ENCODE measurements around the gene HOXC13.

HOXC13 gene, protein sequence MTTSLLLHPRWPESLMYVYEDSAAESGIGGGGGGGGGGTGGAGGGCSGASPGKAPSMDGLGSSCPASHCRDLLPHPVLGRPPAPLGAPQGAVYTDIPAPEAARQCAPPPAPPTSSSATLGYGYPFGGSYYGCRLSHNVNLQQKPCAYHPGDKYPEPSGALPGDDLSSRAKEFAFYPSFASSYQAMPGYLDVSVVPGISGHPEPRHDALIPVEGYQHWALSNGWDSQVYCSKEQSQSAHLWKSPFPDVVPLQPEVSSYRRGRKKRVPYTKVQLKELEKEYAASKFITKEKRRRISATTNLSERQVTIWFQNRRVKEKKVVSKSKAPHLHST
- long read RNA-seq, donor 1: 0 reads
- long read RNA-seq, donor 2: 0 reads
- long read RNA-seq, donor 3: 0 reads
- long read RNA-seq, donor 4: 0 reads
- long read RNA-seq, donor 5: 0 reads
- long read RNA-seq, donor 6: 0 reads
- long read RNA-seq, donor 7: 0 reads
- long read RNA-seq, donor 8: 0 reads

DNA sequence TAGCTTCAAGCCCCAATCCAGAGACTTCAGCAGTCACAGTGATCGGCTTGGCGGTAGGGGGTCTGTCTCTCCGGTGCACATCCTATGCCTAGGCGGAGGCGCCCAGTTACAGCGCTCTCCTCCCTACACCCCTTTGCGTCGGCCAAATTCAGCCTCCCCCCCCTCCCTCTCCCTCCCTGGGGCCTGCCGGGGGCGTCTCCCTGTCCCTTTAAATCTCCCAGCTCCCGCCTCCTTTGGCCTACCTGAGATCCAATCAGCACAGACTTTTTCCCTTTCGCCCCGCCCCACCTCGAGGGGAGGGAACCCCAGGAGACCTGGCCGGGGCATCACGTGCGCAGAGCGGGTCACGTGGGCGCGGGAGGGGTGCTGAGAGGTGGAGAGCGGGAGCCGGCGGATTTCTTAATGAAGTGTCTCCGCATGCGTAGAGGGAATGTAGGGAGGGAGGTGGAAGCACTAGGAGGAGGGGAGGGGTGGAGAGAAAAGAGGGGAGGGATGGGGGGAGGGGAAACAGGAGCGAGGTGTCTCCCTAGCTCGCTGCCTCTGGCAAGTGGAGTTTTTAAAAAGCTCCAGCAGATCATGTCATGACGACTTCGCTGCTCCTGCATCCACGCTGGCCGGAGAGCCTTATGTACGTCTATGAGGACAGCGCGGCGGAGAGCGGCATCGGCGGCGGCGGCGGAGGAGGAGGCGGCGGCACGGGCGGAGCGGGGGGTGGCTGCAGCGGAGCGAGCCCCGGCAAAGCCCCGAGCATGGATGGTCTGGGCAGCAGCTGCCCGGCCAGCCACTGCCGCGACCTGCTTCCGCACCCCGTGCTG, at the start of gene HOXC13:
Gene HOXC13, plus strand, starts transcription at position 506 of the 815 bp plus-strand sequence. Its CDS starts 76 bp downstream, at position 582.
- peak; percentile 75 for DNase-seq

DNA sequence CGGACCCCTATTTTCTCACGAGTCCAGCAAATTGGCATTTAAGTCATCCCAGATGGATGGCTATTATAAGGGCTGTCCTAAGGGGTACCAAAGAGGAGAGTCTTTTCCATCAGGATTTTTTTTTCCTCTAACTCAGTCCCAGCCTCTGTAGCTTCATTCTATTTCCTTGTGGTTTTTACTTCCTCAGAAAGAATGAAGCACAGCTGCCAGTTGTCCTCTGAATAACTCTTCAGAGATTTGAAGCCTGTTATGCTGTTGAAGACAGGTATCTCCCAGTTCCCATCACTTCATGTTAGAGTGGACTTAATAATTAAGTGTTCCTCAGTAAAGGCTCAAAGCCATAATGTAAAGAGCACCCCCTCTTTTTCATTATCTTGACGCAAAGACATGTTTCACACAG, 48.5 kb upstream of the HOXC13 start:
- DNase-seq: no peak

DNA sequence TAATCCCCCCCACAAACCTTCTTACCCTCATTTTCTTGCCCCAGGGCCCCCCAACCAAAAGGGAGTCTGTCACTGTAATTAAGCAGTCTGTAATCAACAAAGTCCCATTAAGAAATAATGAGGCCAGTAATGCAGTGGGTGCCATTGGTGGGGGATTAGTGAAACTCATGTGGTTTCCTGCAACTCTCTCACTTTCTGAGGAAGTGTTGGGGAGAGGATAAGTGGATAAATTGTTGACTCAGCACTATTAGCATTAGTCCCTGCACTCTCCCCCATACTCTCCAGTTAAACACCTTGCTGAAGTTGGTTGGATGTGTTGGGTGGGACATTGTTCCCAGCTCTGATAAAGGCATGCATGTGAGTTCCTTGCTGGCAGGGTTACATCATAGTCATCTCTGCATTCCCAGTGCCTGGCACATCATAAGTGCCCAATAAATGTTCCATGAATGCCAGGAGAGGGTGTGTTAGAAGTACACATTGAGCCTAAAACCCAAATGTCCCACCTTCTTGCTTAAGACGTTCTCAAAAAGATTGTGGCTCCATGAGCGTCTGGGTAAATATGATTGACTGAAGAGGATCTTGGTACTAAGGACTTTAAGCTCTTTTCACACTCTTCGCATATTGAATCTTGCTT, 45.8 kb upstream of the HOXC13 start:
- DNase-seq: no peak

DNA sequence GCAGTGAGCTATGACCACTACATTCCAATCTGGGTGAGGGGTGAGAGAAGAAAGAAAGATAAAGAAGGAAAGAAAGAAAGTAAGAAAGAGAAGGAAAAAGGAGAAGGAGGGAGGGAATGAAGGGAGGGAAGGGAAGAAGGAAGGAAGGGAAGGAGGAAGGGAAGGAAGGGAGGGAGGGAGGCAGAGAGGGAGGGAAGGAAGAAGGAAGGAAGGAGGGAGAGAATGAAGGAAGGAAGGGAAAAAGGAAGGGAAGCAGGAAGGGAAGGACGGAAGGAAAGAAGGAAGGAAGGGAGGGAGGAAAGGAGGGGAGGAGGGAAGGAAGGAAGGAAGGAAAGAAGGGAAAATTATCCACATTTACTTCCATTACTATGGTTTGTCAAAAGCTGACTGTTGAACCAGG, 39.4 kb upstream of the HOXC13 start:
- no peak for DNase-seq

DNA sequence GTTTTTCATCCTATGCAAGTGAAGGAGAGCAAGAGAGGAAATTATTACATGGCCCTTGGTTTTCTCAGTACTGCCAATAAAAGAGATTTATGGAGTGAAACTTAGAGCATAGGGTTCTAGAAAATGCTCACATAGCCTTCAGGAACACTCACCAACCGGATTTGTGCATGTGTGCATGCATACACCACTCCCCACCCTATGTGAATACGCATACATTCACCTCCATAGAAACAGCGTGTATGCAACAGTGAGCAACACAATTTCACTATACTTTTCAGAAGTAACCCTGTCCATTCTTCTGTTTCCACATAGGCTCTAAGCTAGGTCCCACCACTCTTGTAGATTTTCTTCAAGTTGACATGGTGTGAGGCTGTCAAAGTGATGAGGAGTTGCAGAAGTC, 31.5 kb upstream of the HOXC13 start:
- no peak for DNase-seq

DNA sequence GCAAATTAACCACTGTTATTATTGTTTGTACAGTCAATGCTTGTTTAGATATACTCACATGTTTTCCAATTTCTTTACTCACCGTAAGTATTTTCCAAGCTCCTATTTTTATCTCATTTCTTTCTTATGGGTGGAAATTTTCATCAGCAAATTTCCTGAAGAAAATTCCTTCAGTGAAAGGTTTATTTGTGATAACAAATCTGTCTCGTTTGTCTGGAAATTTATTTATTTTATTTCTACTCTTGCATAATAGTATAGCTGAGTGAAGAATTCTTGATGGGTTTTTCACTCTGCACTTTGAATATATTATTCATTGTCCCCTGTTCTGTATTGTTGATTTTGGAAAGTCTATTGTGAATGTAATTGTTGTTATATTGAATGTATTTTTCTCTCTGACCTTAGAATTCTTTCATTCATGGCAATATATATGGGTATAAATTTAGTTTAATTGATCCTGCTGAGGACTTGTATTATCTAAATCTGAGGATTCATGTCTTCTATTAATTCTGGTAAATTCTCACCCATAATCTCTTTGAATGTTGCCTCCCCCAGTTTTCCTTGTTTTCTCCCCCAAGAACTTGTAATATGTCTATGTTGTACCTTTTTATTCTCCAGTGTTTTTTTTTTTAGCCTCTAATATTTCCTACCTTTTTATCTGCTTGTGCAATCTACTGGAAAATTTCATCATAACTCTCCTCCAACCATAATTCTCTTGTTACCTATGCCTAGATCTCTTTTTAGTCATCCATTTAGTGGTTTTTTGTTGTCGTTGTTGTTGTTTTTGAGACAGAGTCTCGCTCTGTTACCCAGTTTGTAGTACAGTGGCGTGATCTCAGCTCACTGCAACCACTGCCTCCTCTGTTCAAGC, 21.6 kb upstream of the HOXC13 start:
- DNase-seq: no peak

DNA sequence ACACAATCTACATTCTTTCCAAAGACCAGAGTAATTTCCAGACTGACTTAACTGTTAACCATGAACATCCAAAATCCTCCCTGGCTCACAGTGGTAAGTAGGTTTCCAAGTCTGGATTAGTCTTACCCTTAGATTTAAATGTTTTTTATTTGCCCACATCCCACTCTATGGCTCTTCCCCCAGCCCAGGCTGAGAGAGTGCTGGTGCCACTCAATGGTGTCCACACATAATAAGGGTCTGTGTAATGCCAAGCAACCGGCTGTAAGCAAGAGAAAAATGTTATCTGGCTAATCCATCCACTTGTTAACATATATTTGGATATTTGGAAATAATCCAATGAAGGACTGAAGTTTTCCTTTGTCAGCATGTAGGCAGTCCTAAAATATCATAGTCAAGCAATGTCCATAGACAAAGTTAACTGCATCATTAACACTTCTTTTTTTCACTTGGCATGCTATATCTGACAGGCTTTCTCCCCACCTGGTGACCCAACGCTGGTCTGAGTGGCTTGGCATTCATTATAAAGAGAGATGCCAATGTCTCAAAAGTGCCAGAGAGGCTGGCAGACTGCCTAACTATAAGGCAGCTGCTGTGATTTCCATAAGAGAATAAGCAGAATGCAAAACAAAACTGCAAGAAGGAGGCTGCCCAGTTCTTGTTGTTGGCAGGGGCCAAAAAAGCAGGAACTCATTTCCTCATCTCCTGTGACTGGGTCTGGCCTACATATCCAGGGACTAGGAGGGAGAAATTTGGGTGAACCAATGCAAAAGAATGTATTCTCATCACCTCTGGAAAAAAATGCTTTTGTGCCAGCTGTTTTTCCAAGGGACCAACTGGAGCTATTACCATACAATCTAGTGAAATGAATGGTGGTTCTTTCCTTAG, 13.9 kb upstream of the HOXC13 start:
- no peak for DNase-seq

DNA sequence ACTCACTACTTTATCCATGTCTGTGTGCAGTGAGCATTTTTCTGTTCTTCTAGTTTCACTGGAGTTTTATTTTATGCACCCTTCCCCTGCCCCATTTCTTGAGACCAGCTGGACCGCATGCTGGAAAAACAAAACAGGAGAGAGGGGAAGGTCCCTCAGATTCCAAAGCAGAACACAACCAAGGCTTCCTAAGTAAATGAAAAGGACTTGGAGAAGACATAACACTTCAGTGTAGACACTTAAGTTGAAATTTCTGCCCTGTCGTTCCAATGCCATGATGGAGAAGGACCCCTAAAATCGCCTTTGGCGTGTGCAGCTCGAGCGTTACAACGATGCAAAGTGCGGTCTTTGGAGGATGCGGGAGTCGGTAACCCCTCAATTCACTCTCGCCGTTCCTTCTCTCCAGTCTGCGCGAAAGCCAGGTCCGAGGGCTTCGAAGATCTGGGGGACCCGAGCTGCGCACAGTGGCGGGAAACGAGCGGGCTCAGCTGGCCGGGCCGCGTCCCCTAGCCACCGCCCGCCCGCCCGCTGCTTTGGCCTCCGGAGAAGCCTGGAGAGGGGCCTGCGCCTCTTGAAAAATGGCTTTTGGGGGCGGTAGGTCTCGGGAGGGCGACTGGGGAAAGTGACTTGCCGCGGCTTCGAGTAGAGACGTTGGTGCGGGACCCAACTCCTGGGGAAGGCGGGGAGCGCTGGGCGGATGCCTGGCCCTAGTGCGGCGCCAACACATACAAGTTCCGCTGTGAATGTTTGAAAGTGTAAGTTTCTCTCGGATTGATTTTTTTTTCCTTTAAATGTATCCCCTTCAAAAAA, 11.2 kb upstream of the HOXC13 start:
- DNase-seq: peak; percentile 70

DNA sequence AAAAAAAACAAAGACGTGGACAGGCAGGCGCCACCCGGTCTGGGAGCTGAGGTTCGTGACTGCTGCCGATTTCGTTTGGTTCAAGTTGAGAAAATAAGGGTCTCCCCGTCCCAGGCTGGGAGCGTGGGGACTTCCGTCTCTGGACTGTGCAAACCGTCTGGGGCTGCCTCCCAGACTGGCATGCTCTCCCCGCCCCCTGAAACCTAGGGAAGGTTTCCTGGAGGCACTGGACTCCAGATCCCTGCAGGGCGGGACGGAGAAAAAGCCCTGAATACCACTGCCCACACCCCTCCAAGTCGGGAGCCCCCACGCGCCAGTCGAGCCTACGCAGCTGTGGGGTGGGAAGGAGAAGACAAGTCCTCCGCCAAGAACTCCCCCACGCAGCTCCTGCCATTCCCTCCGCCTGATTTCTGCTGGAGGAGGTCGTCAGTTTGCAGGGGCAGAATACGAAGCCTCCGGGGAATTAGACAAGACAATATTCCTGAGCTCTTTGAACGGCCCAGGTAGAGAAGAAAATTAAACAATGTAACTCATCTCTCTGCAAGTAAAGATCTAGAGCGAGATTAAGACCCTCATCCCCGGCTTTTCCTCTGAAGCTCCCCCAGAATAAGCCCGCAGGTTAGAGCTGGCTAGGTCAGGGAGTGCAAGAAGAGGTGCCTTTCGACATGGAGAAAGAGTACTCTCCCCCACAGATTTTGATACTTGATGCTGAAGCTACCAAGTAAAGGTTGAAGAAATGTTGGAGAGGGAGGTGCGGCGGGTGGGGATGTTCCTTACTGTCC, 10.4 kb upstream of the HOXC13 start:
- DNase-seq: peak; percentile 66

DNA sequence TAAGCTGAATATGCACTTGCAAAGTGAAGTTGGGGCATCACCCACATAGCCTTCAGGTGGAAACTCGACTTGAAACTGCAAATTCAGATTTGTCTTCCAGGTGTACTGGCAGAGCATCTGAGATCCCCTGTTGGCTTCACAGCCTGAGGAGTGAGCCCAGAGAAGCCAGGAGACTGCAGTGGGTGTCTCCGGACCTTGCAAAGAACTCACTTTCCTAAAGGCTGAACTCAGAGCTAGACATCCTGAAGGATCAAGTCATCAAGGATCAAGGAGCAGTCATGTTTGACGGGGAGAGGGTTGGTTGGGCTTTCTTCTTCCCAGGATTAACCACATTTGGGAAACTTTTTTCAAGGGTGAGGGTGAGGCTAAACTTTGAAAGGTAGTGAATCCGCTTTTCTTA, 9.1 kb upstream of the HOXC13 start:
- no peak for DNase-seq

DNA sequence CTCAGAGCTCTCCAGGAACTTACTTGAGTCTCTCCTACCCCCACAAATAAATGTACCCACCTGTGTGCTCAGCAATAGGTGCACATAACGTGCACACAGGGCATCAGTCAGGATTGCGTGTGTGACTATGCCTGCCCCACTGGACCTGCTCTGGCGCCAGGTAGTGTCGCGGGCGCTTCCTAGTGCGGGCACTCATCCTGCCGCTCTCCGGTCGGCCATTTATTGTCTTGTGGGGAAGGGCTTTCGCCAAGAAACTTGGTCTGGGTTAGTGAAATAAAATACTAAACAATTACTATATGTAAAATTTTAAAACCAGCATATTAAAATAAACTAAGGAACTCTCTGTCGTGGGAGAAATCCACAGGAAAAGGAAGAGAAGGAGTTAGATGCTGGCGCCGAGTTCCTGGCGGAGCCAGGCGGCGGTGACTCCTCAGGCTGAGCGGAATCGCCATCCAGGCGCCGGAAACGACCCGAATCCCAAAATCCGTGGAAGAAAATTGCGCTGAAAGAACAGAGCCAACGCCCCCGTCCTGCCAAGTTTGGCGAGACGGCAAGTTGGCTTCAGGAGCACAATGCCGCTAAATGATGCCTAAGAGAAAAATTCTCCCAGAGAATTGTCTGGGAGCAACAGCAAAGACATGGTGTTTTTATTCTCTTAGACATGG, 7.9 kb upstream of the HOXC13 start:
- peak; percentile 67 for DNase-seq

DNA sequence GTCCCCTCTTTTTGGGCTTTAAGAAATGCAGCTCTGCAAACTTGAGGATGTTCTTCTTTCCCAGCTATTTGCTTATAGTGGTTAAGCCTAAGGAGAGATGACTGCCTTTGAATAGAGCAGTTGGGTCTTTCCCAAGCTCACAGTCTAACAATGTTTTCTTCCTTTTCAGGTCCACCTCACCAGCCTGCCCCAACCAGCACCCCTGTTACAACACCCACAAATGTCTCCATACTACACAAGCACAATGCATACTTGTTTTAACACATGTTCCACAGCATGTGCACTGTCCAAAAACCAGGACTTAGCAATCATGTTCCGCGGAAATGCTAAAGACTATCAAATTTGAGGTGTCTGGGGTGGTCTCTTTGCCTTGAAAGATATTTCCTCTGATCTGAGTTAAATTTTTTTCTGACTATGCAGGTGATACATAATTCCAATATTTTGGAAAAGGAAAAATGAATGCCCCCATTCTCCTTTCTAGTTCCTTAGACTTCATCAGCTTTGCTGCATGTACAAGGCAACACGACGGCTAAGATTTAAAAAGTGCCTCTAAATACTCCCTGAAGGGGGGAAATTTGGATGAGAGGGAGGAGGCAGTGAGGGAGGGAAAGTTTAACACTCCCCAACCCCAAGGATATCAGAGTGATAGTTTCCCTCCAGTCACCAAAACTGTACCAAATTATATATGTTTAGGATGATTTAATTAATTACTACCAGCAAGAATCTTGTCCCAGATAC, 6.6 kb upstream of the HOXC13 start:
- no peak for DNase-seq

DNA sequence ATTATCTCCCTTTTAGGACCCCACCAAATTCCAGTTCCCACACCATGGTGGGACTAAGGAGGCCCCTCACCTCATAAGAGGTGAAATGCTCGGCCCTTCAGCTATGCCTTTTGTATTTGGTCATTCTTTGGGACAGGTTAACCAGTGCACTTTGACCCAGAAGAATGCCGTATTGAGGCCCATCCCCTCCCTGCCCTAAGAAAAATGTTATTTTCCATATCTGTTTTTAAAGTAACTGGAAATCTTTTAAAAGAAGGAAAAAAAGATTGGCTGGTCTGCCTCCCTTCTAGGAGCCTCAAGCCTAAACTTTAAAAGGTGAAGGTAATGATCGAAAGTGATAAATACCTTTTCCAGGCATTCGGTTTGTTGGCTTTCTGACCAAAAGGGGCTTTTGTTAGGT, 5.7 kb upstream of the HOXC13 start:
- no peak for DNase-seq

DNA sequence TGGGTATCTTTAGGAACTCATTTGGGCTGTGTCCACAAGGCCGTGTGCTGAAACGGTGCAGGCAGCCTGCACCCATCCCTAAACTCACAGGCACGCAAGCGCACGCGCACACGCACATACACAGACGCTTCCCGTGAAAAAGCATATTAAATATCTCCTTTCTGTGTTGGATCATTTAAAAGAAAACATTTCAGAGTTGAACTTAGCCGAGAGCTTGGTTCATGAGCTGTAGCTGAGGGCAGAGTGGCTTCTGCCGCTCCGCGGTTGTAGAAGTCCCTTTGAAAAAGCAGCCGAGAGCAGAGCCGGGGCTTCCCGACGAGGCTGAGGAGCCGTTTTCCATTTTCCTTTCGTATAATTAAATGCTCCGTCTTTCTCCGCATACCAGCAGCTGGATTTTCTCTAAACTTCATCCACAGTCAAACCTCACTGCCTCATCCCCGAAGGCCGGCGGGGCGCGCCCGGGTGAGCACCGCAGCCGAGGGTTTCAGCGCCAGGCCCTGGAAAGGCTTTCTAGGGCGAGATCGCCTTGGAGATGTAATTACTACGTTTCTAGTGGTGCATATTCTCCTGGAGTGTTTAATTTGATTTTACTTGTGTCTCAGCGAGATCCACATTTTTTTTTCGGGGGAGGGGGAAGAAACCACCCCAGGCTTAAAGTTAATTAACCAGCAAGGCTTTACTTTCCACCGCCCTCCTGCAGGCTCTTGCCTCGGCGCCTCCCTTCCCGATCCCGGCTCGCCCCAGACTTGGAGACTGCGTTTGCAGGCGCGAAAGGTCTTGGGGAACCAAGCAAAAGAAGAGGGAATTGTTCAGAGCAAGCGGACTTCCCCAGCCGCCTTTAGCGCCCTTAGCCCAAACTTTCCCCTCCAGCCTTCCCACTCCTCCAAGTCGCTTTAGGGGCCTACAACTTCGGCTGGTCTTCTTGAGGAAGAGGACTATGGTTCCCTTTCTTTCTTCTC, 3.0 kb upstream of the HOXC13 start:
- DNase-seq: peak; percentile 85

DNA sequence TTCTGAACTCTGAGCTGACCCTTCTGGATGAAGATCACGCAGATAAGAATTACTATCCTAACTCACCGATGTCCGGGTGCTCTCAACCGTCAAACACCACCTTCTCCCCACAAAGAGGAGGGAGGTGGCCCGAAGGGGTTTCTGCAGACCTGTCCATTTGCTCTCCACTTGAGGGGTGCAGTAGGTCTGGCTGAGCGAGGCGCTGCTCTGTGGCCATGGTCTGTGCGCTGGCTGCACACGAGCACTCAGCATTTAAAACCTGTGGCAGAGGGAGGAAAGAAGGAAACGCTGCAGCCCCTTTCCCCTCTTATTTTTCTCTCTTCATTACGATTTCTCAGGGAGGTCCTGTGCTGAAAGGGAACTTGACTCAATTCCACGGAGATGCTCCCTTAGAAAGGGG, 1.5 kb upstream of the HOXC13 start:
- peak; percentile 51 for DNase-seq

DNA sequence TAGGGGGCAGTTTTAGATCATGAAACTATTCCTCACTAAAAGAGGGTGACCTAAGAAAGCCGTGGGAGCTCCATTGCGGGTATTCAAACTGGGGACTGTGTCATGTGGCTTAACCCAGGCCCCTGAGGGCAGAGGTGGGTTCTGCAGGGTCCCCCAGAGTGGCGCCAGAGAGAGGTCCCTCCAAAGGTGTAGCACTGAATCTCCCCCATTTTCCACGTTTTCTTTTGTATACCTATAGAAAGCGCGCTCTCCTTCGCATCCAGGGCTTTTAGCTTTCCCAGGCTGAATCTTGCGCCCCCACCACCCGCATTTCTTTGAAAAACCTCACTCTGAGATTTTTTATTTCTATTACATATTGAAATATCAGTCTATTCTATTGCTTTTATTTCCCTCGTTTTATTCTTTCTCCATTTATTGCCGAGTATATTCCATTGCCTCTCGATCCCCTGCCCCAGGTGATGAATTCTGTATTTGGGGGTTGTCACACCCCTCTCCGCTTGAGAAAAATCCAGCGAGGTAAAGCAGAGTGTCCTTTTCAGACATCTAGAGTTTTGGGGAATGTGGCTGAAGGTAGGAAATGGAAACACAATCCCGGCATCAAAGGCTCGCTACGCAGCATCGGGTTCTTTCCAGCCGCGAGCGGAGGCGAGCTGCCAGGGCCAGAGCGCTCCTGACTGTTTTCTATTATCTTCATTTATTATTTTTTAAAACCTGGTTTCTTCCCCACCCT, 870 bp upstream of the HOXC13 start:
- no peak for DNase-seq
